Right lobe of liver (tissue), 6 donors: ENCODE data around the gene GPRC5A. TPM values are rescaled to one million over a fixed set of nuclear protein-coding genes. Genes with fewer than 3 reads are reported as not detected.
A peak's percentile ranks its signal among the peaks of the same experiment; 100 is the strongest.

ENCODE experiments used
- ATAC-seq, 4 donors: fragments of 200-7000 bp; cut with Tn5 transposase; one replicate each; pipeline ENCODE4 v1.9.1; 2020; ENCODE audit warnings: mild to moderate bottlenecking in 4 of 4, moderate library complexity in 4 of 4
- DNase-seq, 3 donors: peaks; one replicate each; pipeline ENCODE4 v3.0.0-alpha.2; 2020
- H3K27ac ChIP-seq, 3 donors: fragments of 200-600 bp; one replicate each; pipeline ENCODE4 v1.8.0; 2022
- H3K27me3 ChIP-seq, 2 donors: fragments of 200-600 bp; one replicate each; pipeline ENCODE4 v1.8.0; 2022
- H3K36me3 ChIP-seq, 4 donors: fragments of 200-600 bp; sonication (generic) in 1 of 4; one replicate each; pipeline versions ENCODE4 v1.5.1 to v1.8.0; 2017 to 2022; ENCODE audit warnings: control low read depth in 1 of 4
- H3K4me1 ChIP-seq, 4 donors: fragments of 200-600 bp; sonication (generic) in 1 of 4; one replicate each; pipeline versions ENCODE4 v1.5.1 to v1.8.0; 2017 to 2022; ENCODE audit warnings: control low read depth in 1 of 4
- H3K4me3 ChIP-seq, 3 donors: fragments of 200-600 bp; one replicate each; pipeline ENCODE4 v1.8.0; 2022
- H3K9me3 ChIP-seq, 4 donors: fragments of 200-600 bp; sonication (generic) in 1 of 4; one replicate each; pipeline versions ENCODE4 v1.5.1 to v1.8.0; 2017 to 2022; ENCODE audit warnings: control low read depth in 1 of 4
- POLR2A ChIP-seq: fragments of 450-650 bp; IDR thresholded peaks from one replicate; pipeline ENCODE4 v1.6.1; 2017; ENCODE audit warnings: antibody characterized with exemption, mild to moderate bottlenecking
- whole genome bisulfite sequencing: methylation state at CpG from one replicate; pipeline ENCODE4 v1.1.6; 2018; ENCODE audit warnings: low coverage, low lambda C conversion rate; ENCODE audit not compliant: insufficient coverage; ENCODE audit errors: missing lambda C conversion rate; 5-methylcytosine and 5-hydroxymethylcytosine counted together
- intact Hi-C, 2 donors: fragments of 100-400 bp; cut with DNase I; formaldehyde crosslinking; loops; one replicate each; pipeline versions ENCODE4 v1.11.2 to v1.14.1; 2022
- total RNA-seq, 6 experiments: library from RNA; depleted of rRNA in 2 of 6; stranded (reverse); fragments of >200 nt in 2 of 6; fragmentation: NEBNext Ultra II Directional in 3 of 6; extraction: Animal tissue kit (Norgen Biotek cat#: 25700) in 3 of 6; gene quantifications; one replicate each; pipeline versions ENCODE4 v1.1.0 to v1.2.4, GENCODE V29; 2016 to 2023
- TF ChIP-seq, protein P1 (sequence below), 4 donors: fragments of 200-600 bp in 3 of 4; fragments of 450-650 bp in 1 of 4; IDR thresholded peaks; one replicate each; pipeline versions ENCODE4 v1.5.1 to v1.8.0; 2016 to 2022; ENCODE audit warnings: antibody characterized with exemption in 4 of 4, mild to moderate bottlenecking in 2 of 4
- donor health status: DM: no; HTN: yes; CAD: no.
- donor health status: DM: no; HTN: no; CAD: no.
- donor health status: DM: no; HTN: no; CAD: no.
- donor health status: DM: no; HTN: yes; CAD: no.
- donor health status: DM: no; HTN: yes; CAD: no.

Gene GPRC5A
- total RNA-seq, 6 experiments from 2014 or later = 0.35 to 0.80 (median 0.44) TPM

DNA sequence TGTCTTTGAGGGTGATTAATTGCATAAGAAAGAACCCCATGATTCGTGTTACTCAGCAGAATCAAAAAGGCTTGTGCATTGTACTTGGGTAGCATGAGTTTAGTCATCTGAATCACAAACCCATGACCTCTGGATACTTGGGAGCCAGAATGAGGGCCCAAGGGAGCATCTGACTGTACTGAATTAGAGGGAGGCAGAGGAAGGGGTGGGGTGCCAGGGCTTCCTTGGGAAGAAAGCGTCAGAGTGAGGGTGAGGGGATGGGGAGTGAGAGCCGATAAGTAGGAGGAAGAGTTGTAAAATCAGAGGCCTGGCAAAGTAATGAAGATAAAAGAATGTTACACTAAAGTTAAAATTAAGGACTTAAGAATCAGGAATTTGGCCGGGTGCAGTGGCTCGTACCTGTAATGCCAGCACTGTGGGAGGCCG lies 30.8 kb downstream of the GPRC5A start:
- DNase-seq (no peak), ATAC-seq (peak in 1 of 4 donors; percentile 17)
- no peaks in the 10 kb centered on the region for H3K4me1 ChIP-seq
- TF ChIP-seq, protein P1, sequence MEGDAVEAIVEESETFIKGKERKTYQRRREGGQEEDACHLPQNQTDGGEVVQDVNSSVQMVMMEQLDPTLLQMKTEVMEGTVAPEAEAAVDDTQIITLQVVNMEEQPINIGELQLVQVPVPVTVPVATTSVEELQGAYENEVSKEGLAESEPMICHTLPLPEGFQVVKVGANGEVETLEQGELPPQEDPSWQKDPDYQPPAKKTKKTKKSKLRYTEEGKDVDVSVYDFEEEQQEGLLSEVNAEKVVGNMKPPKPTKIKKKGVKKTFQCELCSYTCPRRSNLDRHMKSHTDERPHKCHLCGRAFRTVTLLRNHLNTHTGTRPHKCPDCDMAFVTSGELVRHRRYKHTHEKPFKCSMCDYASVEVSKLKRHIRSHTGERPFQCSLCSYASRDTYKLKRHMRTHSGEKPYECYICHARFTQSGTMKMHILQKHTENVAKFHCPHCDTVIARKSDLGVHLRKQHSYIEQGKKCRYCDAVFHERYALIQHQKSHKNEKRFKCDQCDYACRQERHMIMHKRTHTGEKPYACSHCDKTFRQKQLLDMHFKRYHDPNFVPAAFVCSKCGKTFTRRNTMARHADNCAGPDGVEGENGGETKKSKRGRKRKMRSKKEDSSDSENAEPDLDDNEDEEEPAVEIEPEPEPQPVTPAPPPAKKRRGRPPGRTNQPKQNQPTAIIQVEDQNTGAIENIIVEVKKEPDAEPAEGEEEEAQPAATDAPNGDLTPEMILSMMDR (IDR thresholded peaks at IDR 0.05) = no peak
- TF ChIP-seq POLR2A = no peak
- WGBS = 50% methylated on average over 6 of the region's 6 CpGs
- H3K36me3 ChIP-seq = no peaks in the 10 kb centered on the region
- H3K27ac ChIP-seq = no peak overlapping the region
- H3K9me3 ChIP-seq = no peaks in the 10 kb centered on the region
- no peaks in the 10 kb centered on the region for H3K27me3 ChIP-seq
- no peak overlapping the region for H3K4me3 ChIP-seq
- intact Hi-C loops = no loop called here

DNA sequence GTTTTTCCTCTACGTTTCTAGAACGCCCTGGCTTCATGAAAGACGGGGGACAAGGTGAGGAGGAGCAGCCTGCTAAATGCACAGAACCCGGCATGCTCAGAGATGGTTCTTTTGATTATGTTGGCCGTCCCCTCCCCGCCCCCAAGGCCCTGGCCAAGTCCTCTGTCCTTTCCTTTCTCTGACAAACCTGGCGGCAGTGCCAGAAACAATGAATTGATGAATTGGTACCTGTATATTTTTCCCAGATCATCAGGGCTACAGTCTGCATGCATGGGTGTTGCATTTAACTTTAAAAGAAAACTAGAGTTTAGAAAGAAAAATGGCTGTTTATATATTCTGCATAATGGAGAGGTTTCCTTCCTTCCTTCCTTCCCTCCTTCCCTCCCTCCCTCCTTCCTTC lies 31.6 kb downstream of the GPRC5A start:
- DNase-seq (no peak), ATAC-seq (no peak)
- H3K27ac ChIP-seq = no peak overlapping the region
- no peaks in the 10 kb centered on the region for H3K27me3 ChIP-seq
- H3K9me3 ChIP-seq = no peaks in the 10 kb centered on the region
- H3K4me3 ChIP-seq = no peak overlapping the region
- H3K36me3 ChIP-seq = no peaks in the 10 kb centered on the region
- 87% methylated on average over 4 of the region's 7 CpGs for WGBS
- H3K4me1 ChIP-seq = no peaks in the 10 kb centered on the region
- intact Hi-C loops = no loop called here
- TF ChIP-seq, protein P1 (IDR thresholded peaks at IDR 0.05) = no peak
- no peak for TF ChIP-seq POLR2A

DNA sequence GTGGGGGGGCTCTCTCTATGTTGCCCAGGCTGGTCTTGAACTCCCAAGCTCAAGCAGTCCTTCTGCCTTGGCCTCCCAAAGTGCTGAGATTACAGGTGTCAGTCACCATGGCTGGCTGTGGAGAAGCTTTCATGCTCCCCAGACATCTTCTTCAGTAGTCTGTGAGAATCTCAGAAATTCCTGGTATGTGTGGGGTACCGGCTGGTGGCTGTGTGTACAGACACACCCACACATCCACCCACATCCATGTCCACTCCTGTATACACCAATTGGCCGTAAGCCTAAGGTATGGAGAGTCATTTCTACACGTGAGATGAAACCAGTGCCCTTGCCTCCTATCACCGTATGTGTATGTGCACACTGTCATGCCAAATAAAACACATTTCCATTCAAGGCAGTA lies 32.8 kb downstream of the GPRC5A start:
- Histone ChIP-seq H3K4me3 (no peak overlapping the region), H3K4me1 (no peaks in the 10 kb centered on the region), H3K9me3 (no peaks in the 10 kb centered on the region), H3K36me3 (no peaks in the 10 kb centered on the region), H3K27ac (no peak overlapping the region), H3K27me3 (no peaks in the 10 kb centered on the region)
- TF ChIP-seq, protein P1 (IDR thresholded peaks at IDR 0.05) = no peak
- TF ChIP-seq POLR2A = no peak
- no peak for DNase-seq
- intact Hi-C loops = no loop called here
- ATAC-seq = no peak
- WGBS = 30% methylated on average over 2 of the region's 4 CpGs

DNA sequence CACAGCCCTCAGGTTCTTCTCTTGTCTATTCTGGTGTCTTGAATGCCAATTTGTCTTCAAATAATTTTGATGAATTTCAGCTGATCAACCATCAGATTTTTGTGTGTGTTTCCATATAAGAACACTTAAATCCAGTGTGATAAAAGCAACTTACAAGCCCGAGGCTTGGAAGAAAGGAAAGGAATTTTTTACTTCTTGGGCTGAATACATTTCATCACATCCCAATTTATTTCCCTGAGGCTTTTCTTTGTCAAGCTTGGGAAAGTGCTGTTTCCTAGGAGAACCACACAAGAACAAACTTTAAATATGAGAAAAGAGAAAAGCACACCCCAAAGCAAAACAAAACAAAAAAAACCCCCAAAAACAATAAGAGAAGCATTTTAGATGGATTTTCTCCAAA lies 34.0 kb downstream of the GPRC5A start:
- Histone ChIP-seq H3K27me3 (no peaks in the 10 kb centered on the region), H3K27ac (no peak overlapping the region), H3K4me1 (no peaks in the 10 kb centered on the region), H3K9me3 (no peaks in the 10 kb centered on the region), H3K4me3 (no peak overlapping the region), H3K36me3 (no peaks in the 10 kb centered on the region)
- ATAC-seq (no peak), DNase-seq (no peak)
- 25% methylated on average over 1 of the region's 1 CpG for WGBS
- intact Hi-C loops = no loop called here
- TF ChIP-seq, protein P1 (IDR thresholded peaks at IDR 0.05) = no peak
- no peak for TF ChIP-seq POLR2A

DNA sequence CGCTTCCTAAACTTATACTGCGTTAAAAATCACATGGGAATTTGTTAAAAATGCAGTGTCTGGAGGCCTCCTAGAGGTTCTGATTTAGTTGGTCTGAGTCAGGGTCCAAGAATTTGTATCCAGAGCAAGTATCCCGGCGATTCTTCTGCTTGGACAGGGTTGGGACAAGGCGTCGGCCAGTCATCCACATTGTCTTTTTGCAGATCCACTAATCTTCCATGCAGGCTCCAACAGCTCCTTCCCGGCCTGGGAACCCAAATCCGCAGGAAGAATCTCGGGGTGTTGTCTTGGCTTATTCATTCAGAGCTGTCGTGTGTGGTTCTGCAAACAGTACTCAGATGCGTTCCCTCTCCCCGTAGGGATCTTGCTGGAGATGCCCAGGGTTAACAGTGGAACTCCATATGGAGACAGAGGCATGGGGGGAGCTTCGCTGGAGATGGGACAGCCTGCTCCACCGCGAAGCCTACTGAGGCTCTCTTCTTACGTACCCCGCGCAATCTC lies 35.3 kb downstream of the GPRC5A start:
- 89% methylated on average over 10 of the region's 18 CpGs for WGBS
- no peaks in the 10 kb centered on the region for H3K4me1 ChIP-seq
- H3K27ac ChIP-seq = no peak overlapping the region
- no peaks in the 10 kb centered on the region for H3K36me3 ChIP-seq
- DNase-seq (no peak), ATAC-seq (no peak)
- no peaks in the 10 kb centered on the region for H3K27me3 ChIP-seq
- no peak for TF ChIP-seq POLR2A
- TF ChIP-seq, protein P1 (IDR thresholded peaks at IDR 0.05) = no peak
- H3K4me3 ChIP-seq = no peak overlapping the region
- H3K9me3 ChIP-seq = no peaks in the 10 kb centered on the region
- intact Hi-C loops = no loop called here
